HepG2 (cell line): ENCODE results near the gene DRD3. TPM values are rescaled to one million over a fixed set of nuclear protein-coding genes. Genes with fewer than 3 reads are reported as not detected.

Experiments used
- ARHGAP35 ChIP-seq: sonication (generic); formaldehyde crosslinking; IDR thresholded peaks from 2 replicates; pipeline ENCODE4 v1.9.0; 2022; ENCODE audit warnings: mild to moderate bottlenecking, inconsistent platforms, moderate library complexity, missing genetic modification reagents, borderline replicate concordance
- ARNT2 ChIP-seq: sonication (generic); formaldehyde crosslinking; IDR thresholded peaks from 2 replicates; pipeline ENCODE4 v1.8.0; 2022; ENCODE audit warnings: mild to moderate bottlenecking, low read depth, missing genetic modification reagents, moderate library complexity
- CBX1 ChIP-seq: IDR thresholded peaks from one replicate; pipeline ENCODE4 v1.6.1; 2016; ENCODE audit warnings: antibody characterized with exemption, low read depth
- CHCHD3 ChIP-seq: sonication (generic); formaldehyde crosslinking; IDR thresholded peaks from 2 replicates; pipeline ENCODE4 v1.8.0; 2022; ENCODE audit warnings: mild to moderate bottlenecking, missing genetic modification reagents, moderate library complexity
- FIP1L1 ChIP-seq: fragments of 200-400 bp; formaldehyde crosslinking; IDR thresholded peaks from 2 replicates; pipeline ENCODE4 v1.6.1; 2018; ENCODE audit warnings: low read depth, mild to moderate bottlenecking, low read length, moderate library complexity, borderline replicate concordance; ENCODE audit not compliant: insufficient read depth
- FOXK1 ChIP-seq: sonication (generic); formaldehyde crosslinking; IDR thresholded peaks from 2 replicates; pipeline ENCODE4 v1.4.0; 2020; ENCODE audit warnings: low read depth, missing genetic modification reagents, borderline replicate concordance
- HOMEZ ChIP-seq: IDR thresholded peaks from 2 replicates; pipeline ENCODE4 v1.6.1; 2016; ENCODE audit warnings: low read depth
- HOXA3 ChIP-seq: sonication (generic); formaldehyde crosslinking; IDR thresholded peaks from 2 replicates; pipeline ENCODE4 v1.5.0; 2020; ENCODE audit warnings: missing genetic modification reagents
- IKZF4 ChIP-seq: sonication (generic); formaldehyde crosslinking; IDR thresholded peaks from 2 replicates; pipeline ENCODE4 v1.5.1; 2020; ENCODE audit warnings: borderline replicate concordance, mild to moderate bottlenecking, low read depth, missing genetic modification reagents; ENCODE audit errors: not compliant biosample characterization
- IRF1 ChIP-seq: sonication (generic); formaldehyde crosslinking; IDR thresholded peaks from 2 replicates; pipeline ENCODE4 v1.4.0; 2020; ENCODE audit warnings: low read depth, mild to moderate bottlenecking, missing genetic modification reagents
- SNAPC2 ChIP-seq: sonication (generic); formaldehyde crosslinking; IDR thresholded peaks from 2 replicates; pipeline ENCODE4 v1.8.1; 2022; ENCODE audit warnings: mild to moderate bottlenecking, missing genetic modification reagents
- THAP11 ChIP-seq: IDR thresholded peaks from 2 replicates; pipeline ENCODE4 v1.6.1; 2016; ENCODE audit warnings: missing biosample characterization, missing genetic modification reagents
- THYN1 ChIP-seq: sonication (generic); formaldehyde crosslinking; IDR thresholded peaks from 2 replicates; pipeline ENCODE4 v1.8.1; 2023; ENCODE audit warnings: low read depth, mild to moderate bottlenecking, moderate library complexity, missing genetic modification reagents, borderline replicate concordance
- TOPORS ChIP-seq: sonication (generic); formaldehyde crosslinking; IDR thresholded peaks from 2 replicates; pipeline ENCODE4 v1.8.0; 2023; ENCODE audit warnings: mild to moderate bottlenecking, missing genetic modification reagents
- ZC3H13 ChIP-seq: sonication (generic); formaldehyde crosslinking; IDR thresholded peaks from 2 replicates; pipeline ENCODE4 v1.8.1; 2023; ENCODE audit warnings: mild to moderate bottlenecking, missing genetic modification reagents, moderate library complexity
- ZNF124 ChIP-seq: sonication (generic); formaldehyde crosslinking; IDR thresholded peaks from 2 replicates; pipeline ENCODE4 v1.4.0; 2020; ENCODE audit warnings: missing genetic modification reagents
- ZNF138 ChIP-seq: sonication (generic); formaldehyde crosslinking; IDR thresholded peaks from 2 replicates; pipeline ENCODE4 v1.5.0; 2020; ENCODE audit warnings: mild to moderate bottlenecking, low read depth, missing genetic modification reagents
- ZNF20 ChIP-seq: sonication (generic); formaldehyde crosslinking; IDR thresholded peaks from 2 replicates; pipeline ENCODE4 v1.4.0; 2020; ENCODE audit warnings: mild to moderate bottlenecking, moderate library complexity, missing genetic modification reagents
- ZNF530 ChIP-seq: sonication (generic); formaldehyde crosslinking; IDR thresholded peaks from 2 replicates; pipeline ENCODE4 v1.5.0; 2020; ENCODE audit warnings: low read depth, mild to moderate bottlenecking, missing genetic modification reagents
- ZNF609 ChIP-seq: sonication (generic); formaldehyde crosslinking; IDR thresholded peaks from 2 replicates; pipeline ENCODE4 v1.4.0; 2020; ENCODE audit warnings: mild to moderate bottlenecking, missing genetic modification reagents, borderline replicate concordance
- ZNF777 ChIP-seq: sonication (generic); formaldehyde crosslinking; IDR thresholded peaks from 2 replicates; pipeline ENCODE4 v1.4.0; 2020; ENCODE audit warnings: missing genetic modification reagents
- ZNF83 ChIP-seq: sonication (generic); formaldehyde crosslinking; IDR thresholded peaks from 2 replicates; pipeline ENCODE4 v1.4.0; 2020; ENCODE audit warnings: missing genetic modification reagents, mild to moderate bottlenecking, borderline replicate concordance
- ZSCAN29 ChIP-seq: sonication (generic); formaldehyde crosslinking; conservative IDR thresholded peaks from 2 replicates; pipeline ENCODE4 v1.4.0; 2020; ENCODE audit warnings: mild to moderate bottlenecking, missing genetic modification reagents
- polyA plus RNA-seq, 8 experiments: library from polyadenylated mRNA; depleted of rRNA in 3 of 8; stranded (reverse) in 7 of 8; unstranded in 1 of 8; fragments of >200 nt; fragmentation: Illumina TruSeq in 4 of 8; extraction: Trizol in 4 of 8; gene quantifications; 2 replicates each; pipeline versions ENCODE4 v1.2.1 to v1.2.3, GENCODE V29; 2011 to 2016; ENCODE audit warnings: low read depth in 4 of 8, missing spikeins in 1 of 8, mixed read lengths in 1 of 8; ENCODE audit not compliant: insufficient read depth in 1 of 8
- total RNA-seq, 5 experiments: library from RNA; depleted of rRNA; stranded (reverse); fragments of >200 nt; fragmentation: Illumina TruSeq; extraction: Trizol; gene quantifications; 2 replicates each; pipeline ENCODE4 v1.2.3, GENCODE V29; 2016; ENCODE audit warnings: low read depth in 1 of 5

DRD3 gene
- total and polyA plus RNA-seq, 2 of the 13 experiments (the other 11 are each of a cell fraction or from before 2014, with no cell fraction given), result not detected

- TF ChIP-seq CBX1, result no peak
- TF ChIP-seq SNAPC2 (CRISPR knock-in tag), result no peak
- TF ChIP-seq HOMEZ (CRISPR knock-in tag), result no peak
- TF ChIP-seq ZSCAN29 (CRISPR knock-in tag), result 0 out of 2 replicates have a peak, but pooled peaks have one; percentile 65
- no peak for TF ChIP-seq FOXK1
- no peak for TF ChIP-seq IRF1
- TF ChIP-seq IKZF4 (CRISPR knock-in tag), result no peak
- no peak for TF ChIP-seq ZNF530 (CRISPR knock-in tag)
- TF ChIP-seq ZNF138 (CRISPR knock-in tag), result no peak
- TF ChIP-seq ZC3H13, result no peak
- 0 out of 2 replicates have a peak, but pooled peaks have one; percentile 51 for TF ChIP-seq ARNT2 (CRISPR knock-in tag)
- TF ChIP-seq ZNF124 (CRISPR knock-in tag), result 0 out of 2 replicates have a peak, but pooled peaks have one; percentile 25
- TF ChIP-seq ZNF20 (CRISPR knock-in tag), result no peak
- no peak for TF ChIP-seq THYN1 (CRISPR knock-in tag)
- no peak for TF ChIP-seq TOPORS (CRISPR knock-in tag)
- no peak for TF ChIP-seq CHCHD3 (CRISPR knock-in tag)
- 0 out of 2 replicates have a peak, but pooled peaks have one; percentile 54 for TF ChIP-seq ZNF83 (CRISPR knock-in tag)
- no peak for TF ChIP-seq ZNF609 (CRISPR knock-in tag)
- no peak for TF ChIP-seq FIP1L1
- TF ChIP-seq ZNF777 (CRISPR knock-in tag), result no peak
- TF ChIP-seq ARHGAP35 (CRISPR knock-in tag), result no peak
- TF ChIP-seq THAP11, result no peak
- TF ChIP-seq HOXA3, result peak; percentile 52
These were observed 26.2 kb downstream of the DRD3 start (continued) for GRCh38 chr3:114152519-114153151.
